ENCODE data around the gene GID8. TPM values are rescaled to one million over a fixed set of nuclear protein-coding genes. Genes with fewer than 3 reads are reported as not detected.

GID8 gene
- total RNA-seq, 1 experiment from 2014 or later: 64.3 TPM

DNA sequence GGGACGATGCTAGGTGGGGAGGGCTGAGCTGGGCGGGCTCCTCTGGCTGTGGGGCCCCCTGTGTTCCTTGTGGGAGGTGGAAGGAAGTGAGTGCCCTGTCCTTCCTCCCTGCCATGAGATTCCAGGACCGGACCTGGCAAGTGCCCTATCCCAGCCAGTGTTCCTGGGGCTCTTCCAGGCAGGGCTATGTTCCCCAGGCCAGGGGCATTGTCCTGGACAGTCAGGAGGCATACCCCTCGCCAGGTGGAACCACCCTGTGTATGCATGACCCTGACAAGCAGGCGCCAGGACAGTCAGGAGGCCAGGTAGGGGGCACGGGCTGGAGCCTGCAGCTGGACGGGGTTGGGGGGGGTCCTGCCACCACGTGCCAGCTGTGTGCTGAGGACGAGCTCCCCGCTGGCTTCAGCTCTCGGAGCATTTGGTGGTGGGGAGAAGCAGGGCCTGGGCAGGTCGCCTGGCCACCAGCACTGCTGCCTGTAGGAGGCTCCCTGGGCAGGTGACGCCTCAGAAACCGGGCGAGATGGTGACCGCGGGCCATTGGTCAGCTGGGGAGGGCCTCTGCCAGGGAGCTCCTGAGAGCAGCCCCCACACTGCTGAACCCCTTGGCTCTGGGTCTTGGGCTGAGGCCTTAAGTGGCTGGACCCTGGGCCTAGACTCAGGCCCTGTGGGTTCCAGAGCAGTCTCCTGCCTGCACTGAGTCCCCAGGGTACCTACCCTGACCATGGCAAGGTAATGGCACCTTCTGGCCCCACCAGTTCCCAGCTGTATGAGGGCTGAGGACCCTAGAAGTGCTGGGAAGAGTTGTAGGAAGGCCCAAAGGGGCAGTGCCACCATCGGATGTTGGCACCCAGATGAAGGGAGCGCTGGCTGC is 15.3 kb downstream of the GID8 start:
- peaks cover 8% of the 10 kb centered on the region for H3K4me1 Mint-ChIP-seq (ENCODE audit: low read depth, unreplicated experiment)
- intact Hi-C loops (cut with micrococcal nuclease; ENCODE audit: unreplicated experiment): no loop called here

DNA sequence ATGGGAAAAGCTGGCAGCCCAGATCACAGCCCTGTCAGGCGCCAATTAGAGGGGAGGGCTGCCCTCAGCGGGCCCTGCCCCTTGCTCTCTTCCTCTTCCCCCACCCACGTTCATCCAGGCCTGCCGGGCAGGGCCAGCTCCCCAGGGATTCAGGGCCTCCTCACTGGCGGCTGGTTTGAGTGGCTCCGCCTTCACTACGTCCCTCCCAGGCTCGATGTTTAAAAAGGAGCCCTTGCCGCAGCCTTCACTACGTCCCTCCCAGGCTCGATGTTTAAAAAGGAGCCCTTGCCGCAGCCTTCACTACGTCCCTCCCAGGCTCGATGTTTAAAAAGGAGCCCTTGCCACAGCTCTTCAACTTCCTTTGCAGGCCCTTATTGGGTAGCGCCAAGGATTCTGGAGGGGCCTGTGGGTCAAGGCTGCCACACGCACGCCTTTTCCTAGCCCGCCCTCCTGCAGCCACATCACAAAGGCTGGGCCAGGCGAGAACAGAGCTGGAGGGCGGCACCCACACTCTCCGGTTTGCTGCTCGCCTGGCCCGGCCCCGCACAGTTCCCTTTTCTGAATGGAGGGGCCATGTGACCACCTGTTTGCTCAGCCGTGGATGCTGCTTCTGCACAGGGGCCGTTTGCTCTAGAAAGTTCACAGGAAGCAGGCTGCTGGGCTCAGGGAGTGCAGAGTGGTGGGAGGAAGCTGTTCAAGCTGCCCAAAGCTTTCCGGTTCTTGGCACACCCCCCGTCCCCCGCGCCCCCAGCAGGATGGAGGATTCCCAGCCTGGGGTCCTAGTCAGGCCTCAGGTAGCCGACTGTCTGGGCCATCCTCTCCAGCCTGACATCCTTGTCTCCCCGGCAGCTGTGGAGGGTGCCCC is 16.1 kb downstream of the GID8 start:
- TF ChIP-seq, protein P1, sequence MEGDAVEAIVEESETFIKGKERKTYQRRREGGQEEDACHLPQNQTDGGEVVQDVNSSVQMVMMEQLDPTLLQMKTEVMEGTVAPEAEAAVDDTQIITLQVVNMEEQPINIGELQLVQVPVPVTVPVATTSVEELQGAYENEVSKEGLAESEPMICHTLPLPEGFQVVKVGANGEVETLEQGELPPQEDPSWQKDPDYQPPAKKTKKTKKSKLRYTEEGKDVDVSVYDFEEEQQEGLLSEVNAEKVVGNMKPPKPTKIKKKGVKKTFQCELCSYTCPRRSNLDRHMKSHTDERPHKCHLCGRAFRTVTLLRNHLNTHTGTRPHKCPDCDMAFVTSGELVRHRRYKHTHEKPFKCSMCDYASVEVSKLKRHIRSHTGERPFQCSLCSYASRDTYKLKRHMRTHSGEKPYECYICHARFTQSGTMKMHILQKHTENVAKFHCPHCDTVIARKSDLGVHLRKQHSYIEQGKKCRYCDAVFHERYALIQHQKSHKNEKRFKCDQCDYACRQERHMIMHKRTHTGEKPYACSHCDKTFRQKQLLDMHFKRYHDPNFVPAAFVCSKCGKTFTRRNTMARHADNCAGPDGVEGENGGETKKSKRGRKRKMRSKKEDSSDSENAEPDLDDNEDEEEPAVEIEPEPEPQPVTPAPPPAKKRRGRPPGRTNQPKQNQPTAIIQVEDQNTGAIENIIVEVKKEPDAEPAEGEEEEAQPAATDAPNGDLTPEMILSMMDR (IDR thresholded peaks at IDR 0.05; ENCODE audit: unreplicated experiment): no peak
- CTCF ChIA-PET: interaction anchor here (0.7 to 2.2 kb wide), 4 partner anchors 17 to 74 kb away, joined by 3 to 10 read pairs (median 4); no protein-coding TSS in a partner anchor
- peaks cover 2% of the 10 kb centered on the region for H3K9me3 Mint-ChIP-seq (ENCODE audit: low read depth, unreplicated experiment)
- no TSS peak for BruUV-seq (replicated peaks)
- no peaks in the 10 kb centered on the region for H3K27me3 Mint-ChIP-seq (ENCODE audit: unreplicated experiment)
- H3K36me3 Mint-ChIP-seq (ENCODE audit: insufficient read depth, unreplicated experiment): peaks cover 43% of the 10 kb centered on the region
- no peak for DNase-seq
- peaks cover 8% of the 10 kb centered on the region for H3K4me1 Mint-ChIP-seq (ENCODE audit: low read depth, unreplicated experiment)
- no peak overlapping the region for H3K27ac Mint-ChIP-seq (ENCODE audit: unreplicated experiment)
- H3K4me3 Mint-ChIP-seq (ENCODE audit: low read depth, unreplicated experiment): peak overlapping the region; percentile 70
- intact Hi-C loops (cut with micrococcal nuclease; ENCODE audit: unreplicated experiment): no loop called here

More for the DNA sequence above, 15.3 kb downstream of the GID8 start:
- no TSS peak for BruUV-seq (replicated peaks)
- DNase-seq: no peak
- Mint-ChIP-seq H3K4me3 (ENCODE audit: low read depth, unreplicated experiment) (peak overlapping the region; percentile 70), H3K27ac (ENCODE audit: unreplicated experiment) (peak overlapping the region; percentile 62), H3K9me3 (ENCODE audit: low read depth, unreplicated experiment) (peaks cover 5% of the 10 kb centered on the region), H3K36me3 (ENCODE audit: insufficient read depth, unreplicated experiment) (peaks cover 49% of the 10 kb centered on the region), H3K27me3 (ENCODE audit: unreplicated experiment) (no peaks in the 10 kb centered on the region)
- TF ChIP-seq, protein P1 (IDR thresholded peaks at IDR 0.05; ENCODE audit: unreplicated experiment): no peak
- CTCF ChIA-PET: interaction anchor here (0.7 to 1.3 kb wide), 4 partner anchors 15 to 75 kb away, joined by 3 to 5 read pairs (median 4); no protein-coding TSS in a partner anchor

DNA sequence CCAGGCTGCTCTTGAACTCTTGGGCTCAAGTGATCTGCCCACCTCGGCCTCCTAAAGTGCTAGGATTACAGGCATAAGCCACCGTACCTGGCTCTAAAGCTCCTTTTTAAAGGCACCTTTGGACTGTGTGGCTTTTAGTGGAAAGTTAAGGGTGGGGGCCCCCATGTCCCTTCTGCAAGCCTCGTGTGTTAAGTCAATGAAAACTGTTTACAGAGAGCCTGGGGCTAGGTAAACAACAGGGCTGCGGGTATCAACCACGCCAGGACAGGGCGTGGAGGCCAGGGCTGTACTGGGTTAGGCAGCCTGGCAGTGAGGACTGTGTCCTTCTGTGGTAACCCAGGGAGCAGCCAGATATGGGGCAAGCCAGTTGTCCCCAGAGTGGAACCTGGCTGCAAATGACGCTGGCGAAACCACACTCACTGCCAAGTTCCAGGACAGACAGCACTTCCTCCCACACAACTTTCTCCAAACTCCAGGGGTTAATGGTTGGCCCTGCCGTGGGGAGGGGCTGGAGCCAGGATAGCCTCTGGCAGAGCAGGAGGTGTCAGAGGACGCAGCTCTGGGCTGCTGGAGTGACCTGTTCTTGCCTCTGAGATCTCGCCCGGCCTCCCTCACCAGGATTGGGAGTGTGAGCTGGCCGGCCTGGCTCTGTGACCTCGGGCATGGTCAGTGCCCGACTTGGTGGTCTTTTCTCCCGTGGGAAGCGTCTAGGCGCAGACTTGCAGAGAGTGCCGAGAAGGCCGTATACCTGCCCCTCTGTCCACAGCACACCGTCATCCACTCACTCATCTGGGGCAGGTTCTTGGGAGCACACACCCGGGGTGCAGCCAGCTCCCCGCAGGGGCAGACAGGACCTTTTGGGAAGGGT is 17.8 kb downstream of the GID8 start:
- Mint-ChIP-seq H3K9me3 (ENCODE audit: low read depth, unreplicated experiment) (no peaks in the 10 kb centered on the region), H3K4me3 (ENCODE audit: low read depth, unreplicated experiment) (no peak overlapping the region), H3K4me1 (ENCODE audit: low read depth, unreplicated experiment) (peaks cover 8% of the 10 kb centered on the region), H3K27me3 (ENCODE audit: unreplicated experiment) (no peaks in the 10 kb centered on the region), H3K36me3 (ENCODE audit: insufficient read depth, unreplicated experiment) (peaks cover 32% of the 10 kb centered on the region), H3K27ac (ENCODE audit: unreplicated experiment) (no peak overlapping the region)
- BruUV-seq (replicated peaks): TSS peak; percentile 25
- DNase-seq: no peak
- intact Hi-C loops (cut with micrococcal nuclease; ENCODE audit: unreplicated experiment): no loop called here
- CTCF ChIA-PET: interaction anchor here (2.2 kb wide), 1 partner anchor 17 kb away, joined by 10 read pairs; no protein-coding TSS in a partner anchor
- TF ChIP-seq, protein P1 (IDR thresholded peaks at IDR 0.05; ENCODE audit: unreplicated experiment): no peak

Measured in Calu3 (cell line).